Tibial nerve (tissue), 3 donors: ENCODE results near the gene BRI3.

Experiments
- CTCF ChIP-seq, 5 experiments: fragments of 200-600 bp in 3 of 5; fragments of 450-650 bp in 2 of 5; sonication (generic) in 3 of 5; IDR thresholded peaks; one replicate each; pipeline ENCODE4 v1.5.1; 2016 to 2019; ENCODE audit warnings: antibody characterized with exemption in 5 of 5, mild to moderate bottlenecking in 3 of 5, moderate library complexity in 2 of 5
- POLR2A ChIP-seq, 2 donors: fragments of 450-650 bp; IDR thresholded peaks; one replicate each; pipeline ENCODE4 v1.6.1; 2017; ENCODE audit warnings: antibody characterized with exemption in 2 of 2, mild to moderate bottlenecking in 2 of 2, moderate library complexity in 2 of 2

GRCh38 chr7:98283887-98284222 lies 2.4 kb downstream of the BRI3 start:
- TF ChIP-seq CTCF (IDR thresholded peaks at IDR 0.05) (no peak), POLR2A (IDR thresholded peaks at IDR 0.05) (no peak)
